ENCODE measurements around the gene ERCC6L2.

Gene ERCC6L2

GRCh38 chr9:95979446-95979845 lies 104.0 kb downstream of the ERCC6L2 start:
- no peak for DNase-seq (ENCODE audit: low read depth)

GRCh38 chr9:95980262-95981125 lies 105.0 kb downstream of the ERCC6L2 start:
- no peak for DNase-seq (ENCODE audit: low read depth)

GRCh38 chr9:95981761-95982390 lies 106.4 kb downstream of the ERCC6L2 start:
- DNase-seq (ENCODE audit: low read depth) = no peak

- DNase-seq (ENCODE audit: low read depth) = no peak
Measured at GRCh38 chr9:95985440-95986055, 110.1 kb downstream of the ERCC6L2 start.

GRCh38 chr9:95989297-95989696 lies 113.8 kb downstream of the ERCC6L2 start:
- DNase-seq (ENCODE audit: low read depth) = no peak

- DNase-seq (ENCODE audit: low read depth) = no peak
Measured at GRCh38 chr9:95991326-95991725, 115.8 kb downstream of the ERCC6L2 start.

GRCh38 chr9:95992536-95992935 lies 117.0 kb downstream of the ERCC6L2 start:
- no peak for DNase-seq (ENCODE audit: low read depth)

- DNase-seq (ENCODE audit: low read depth) = no peak
Measured at GRCh38 chr9:95993337-95993736, 117.8 kb downstream of the ERCC6L2 start.

- no peak for DNase-seq (ENCODE audit: low read depth)
Measured at GRCh38 chr9:95999390-95999789, 123.9 kb downstream of the ERCC6L2 start.

GRCh38 chr9:96004379-96004778 lies 128.9 kb downstream of the ERCC6L2 start:
- DNase-seq (ENCODE audit: low read depth) = no peak

GRCh38 chr9:96006296-96006879 lies 130.9 kb downstream of the ERCC6L2 start:
- no peak for DNase-seq (ENCODE audit: low read depth)

GRCh38 chr9:96006961-96007360 lies 131.5 kb downstream of the ERCC6L2 start:
- no peak for DNase-seq (ENCODE audit: low read depth)

- no peak for DNase-seq (ENCODE audit: low read depth)
Measured at GRCh38 chr9:96008502-96009222, 133.2 kb downstream of the ERCC6L2 start.

- DNase-seq (ENCODE audit: low read depth) = no peak
Measured at GRCh38 chr9:96009223-96009602, 133.7 kb downstream of the ERCC6L2 start.

GRCh38 chr9:96009690-96010472 lies 134.4 kb downstream of the ERCC6L2 start:
- DNase-seq (ENCODE audit: low read depth) = no peak

- DNase-seq (ENCODE audit: low read depth) = no peak
Measured at GRCh38 chr9:96014078-96014477, 138.6 kb downstream of the ERCC6L2 start.

GRCh38 chr9:96015876-96016686 lies 140.6 kb downstream of the ERCC6L2 start:
- no peak for DNase-seq (ENCODE audit: low read depth)
